GM12878 (cell line): ENCODE results near the gene CWC27.
A peak's percentile ranks its signal among the peaks of the same experiment; 100 is the strongest.

Experiments
- CTCF ChIP-seq, 3 experiments: IDR thresholded peaks in 2 of 3; conservative IDR thresholded peaks in 1 of 3; 2 replicates each; pipeline ENCODE4 v1.5.1; 2011; ENCODE audit warnings: low read depth in 3 of 3, low read length in 3 of 3, mild to moderate bottlenecking in 3 of 3, control low read depth in 2 of 3, moderate library complexity in 2 of 3, inconsistent platforms in 1 of 3, mixed read lengths in 1 of 3; ENCODE audit not compliant: control insufficient read depth in 2 of 3, insufficient read depth in 1 of 3; ENCODE audit errors: extremely low read depth in 1 of 3
- EZH2 ChIP-seq: IDR thresholded peaks from 2 replicates; pipeline ENCODE4 v1.6.1; 2012; ENCODE audit warnings: low read depth, mild to moderate bottlenecking, control low read depth, inconsistent platforms, low read length, borderline replicate concordance; ENCODE audit not compliant: control insufficient read depth
- FOS ChIP-seq: IDR thresholded peaks from 3 replicates; pipeline ENCODE4 v1.6.1; 2011; ENCODE audit warnings: borderline replicate concordance; ENCODE audit not compliant: insufficient read length; ENCODE audit errors: extremely low read depth
- POLR2AphosphoS5 ChIP-seq: IDR thresholded peaks from 2 replicates; pipeline ENCODE4 v1.6.1; 2011; ENCODE audit warnings: mild to moderate bottlenecking, low read length, inconsistent platforms
- RAD21 ChIP-seq: IDR thresholded peaks from 2 replicates; pipeline ENCODE4 v1.6.1; 2011; ENCODE audit warnings: mild to moderate bottlenecking, low read depth, low read length, moderate library complexity; ENCODE audit not compliant: insufficient read depth
- ZNF384 ChIP-seq: IDR thresholded peaks from 2 replicates; pipeline ENCODE4 v1.6.1; 2012; ENCODE audit warnings: low read depth, mild to moderate bottlenecking, low read length, improper control_type of control experiment, borderline replicate concordance
- TF ChIP-seq, protein P1 (sequence below): fragments of 450-650 bp; formaldehyde crosslinking; IDR thresholded peaks from 2 replicates; pipeline ENCODE4 v1.4.0; 2020; ENCODE audit warnings: mild to moderate bottlenecking, moderate library complexity

DNA sequence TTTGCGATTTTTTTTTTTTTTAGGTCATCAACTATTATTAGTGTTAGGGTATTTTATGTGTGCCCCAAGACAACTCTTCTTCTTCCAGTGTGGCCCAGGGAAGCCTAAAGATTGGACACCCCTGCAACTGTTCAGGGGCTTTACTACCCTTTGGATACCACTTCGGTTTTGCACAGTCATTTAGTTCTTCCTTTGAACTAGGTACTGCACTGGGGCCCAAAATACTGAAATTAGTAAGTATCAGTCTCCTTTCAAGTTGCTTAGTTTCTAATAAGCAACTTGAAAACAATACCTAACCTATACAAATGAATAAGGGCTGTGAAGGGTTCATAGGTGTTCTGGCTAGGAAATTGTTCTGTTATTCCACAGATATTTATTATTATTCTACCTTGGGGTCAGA is 45.3 kb downstream of the CWC27 start:
- TF ChIP-seq FOS (no peak), RAD21 (0 out of 2 replicates have a peak, but pooled peaks have one; percentile 0), CTCF (IDR thresholded peaks at IDR 0.05 in 2 of 3, conservative IDR thresholded peaks at IDR 0.05 in 1 of 3; ENCODE audit: control insufficient read depth in 2 of 3, extremely low read depth in 1 of 3, insufficient read depth in 1 of 3, low read depth in 3 of 3, low read length in 3 of 3) (no peak), ZNF384 (no peak), POLR2AphosphoS5 (no peak), EZH2 (no peak)
- TF ChIP-seq, protein P1, sequence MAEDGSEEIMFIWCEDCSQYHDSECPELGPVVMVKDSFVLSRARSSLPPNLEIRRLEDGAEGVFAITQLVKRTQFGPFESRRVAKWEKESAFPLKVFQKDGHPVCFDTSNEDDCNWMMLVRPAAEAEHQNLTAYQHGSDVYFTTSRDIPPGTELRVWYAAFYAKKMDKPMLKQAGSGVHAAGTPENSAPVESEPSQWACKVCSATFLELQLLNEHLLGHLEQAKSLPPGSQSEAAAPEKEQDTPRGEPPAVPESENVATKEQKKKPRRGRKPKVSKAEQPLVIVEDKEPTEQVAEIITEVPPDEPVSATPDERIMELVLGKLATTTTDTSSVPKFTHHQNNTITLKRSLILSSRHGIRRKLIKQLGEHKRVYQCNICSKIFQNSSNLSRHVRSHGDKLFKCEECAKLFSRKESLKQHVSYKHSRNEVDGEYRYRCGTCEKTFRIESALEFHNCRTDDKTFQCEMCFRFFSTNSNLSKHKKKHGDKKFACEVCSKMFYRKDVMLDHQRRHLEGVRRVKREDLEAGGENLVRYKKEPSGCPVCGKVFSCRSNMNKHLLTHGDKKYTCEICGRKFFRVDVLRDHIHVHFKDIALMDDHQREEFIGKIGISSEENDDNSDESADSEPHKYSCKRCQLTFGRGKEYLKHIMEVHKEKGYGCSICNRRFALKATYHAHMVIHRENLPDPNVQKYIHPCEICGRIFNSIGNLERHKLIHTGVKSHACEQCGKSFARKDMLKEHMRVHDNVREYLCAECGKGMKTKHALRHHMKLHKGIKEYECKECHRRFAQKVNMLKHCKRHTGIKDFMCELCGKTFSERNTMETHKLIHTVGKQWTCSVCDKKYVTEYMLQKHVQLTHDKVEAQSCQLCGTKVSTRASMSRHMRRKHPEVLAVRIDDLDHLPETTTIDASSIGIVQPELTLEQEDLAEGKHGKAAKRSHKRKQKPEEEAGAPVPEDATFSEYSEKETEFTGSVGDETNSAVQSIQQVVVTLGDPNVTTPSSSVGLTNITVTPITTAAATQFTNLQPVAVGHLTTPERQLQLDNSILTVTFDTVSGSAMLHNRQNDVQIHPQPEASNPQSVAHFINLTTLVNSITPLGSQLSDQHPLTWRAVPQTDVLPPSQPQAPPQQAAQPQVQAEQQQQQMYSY (CRISPR knock-in tag), result no peak
